ENCODE measurements around the gene CYREN. TPM values are rescaled to one million over a fixed set of nuclear protein-coding genes. Genes with fewer than 3 reads are reported as not detected.

CYREN gene
- total and polyA plus RNA-seq, 9 of the 15 experiments (the other 6 are each of a cell fraction or from before 2014, with no cell fraction given), result 13.9 to 108 (median 88.8) TPM

DNA sequence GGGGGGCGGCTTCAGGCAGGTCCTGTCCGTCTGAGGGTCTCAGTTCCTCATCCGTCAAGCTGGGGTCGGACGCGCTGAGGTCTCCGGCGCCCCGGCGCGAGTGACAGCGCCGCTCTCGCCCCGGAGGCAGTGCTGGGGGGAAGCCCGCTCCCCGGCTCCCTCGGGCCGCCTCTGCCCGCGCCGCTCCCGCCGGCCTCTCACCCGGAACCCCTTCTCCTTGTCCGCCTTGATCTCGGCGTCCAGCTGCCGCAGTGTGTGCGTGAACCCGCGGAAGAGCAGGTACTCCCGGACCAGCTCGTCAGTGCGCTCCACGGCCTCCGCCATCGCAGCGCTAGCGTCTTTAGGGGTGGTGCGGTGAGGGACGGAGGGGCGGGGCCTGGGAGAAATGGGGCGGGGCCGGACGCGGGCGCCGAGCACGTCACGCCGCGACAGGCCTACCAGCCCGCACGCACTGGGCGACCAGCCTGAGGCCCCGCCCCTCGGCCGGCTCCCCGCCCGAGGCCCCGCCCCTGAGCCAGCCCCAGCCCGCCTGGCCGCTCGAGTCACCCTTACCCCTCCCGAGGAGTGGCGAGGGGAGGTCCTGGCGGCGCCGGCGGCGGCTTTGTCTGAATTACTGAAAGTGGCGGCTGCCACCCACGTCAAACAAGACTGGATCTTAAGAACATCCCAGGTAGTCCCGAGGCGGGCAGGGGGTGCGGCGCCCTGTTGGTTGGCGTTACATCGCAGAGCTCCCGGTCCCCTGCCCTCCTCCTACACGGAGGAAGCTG is 40.9 kb upstream of the CYREN start, which contains the start of gene WDR91 (continued):
- TF ChIP-seq, protein P1, sequence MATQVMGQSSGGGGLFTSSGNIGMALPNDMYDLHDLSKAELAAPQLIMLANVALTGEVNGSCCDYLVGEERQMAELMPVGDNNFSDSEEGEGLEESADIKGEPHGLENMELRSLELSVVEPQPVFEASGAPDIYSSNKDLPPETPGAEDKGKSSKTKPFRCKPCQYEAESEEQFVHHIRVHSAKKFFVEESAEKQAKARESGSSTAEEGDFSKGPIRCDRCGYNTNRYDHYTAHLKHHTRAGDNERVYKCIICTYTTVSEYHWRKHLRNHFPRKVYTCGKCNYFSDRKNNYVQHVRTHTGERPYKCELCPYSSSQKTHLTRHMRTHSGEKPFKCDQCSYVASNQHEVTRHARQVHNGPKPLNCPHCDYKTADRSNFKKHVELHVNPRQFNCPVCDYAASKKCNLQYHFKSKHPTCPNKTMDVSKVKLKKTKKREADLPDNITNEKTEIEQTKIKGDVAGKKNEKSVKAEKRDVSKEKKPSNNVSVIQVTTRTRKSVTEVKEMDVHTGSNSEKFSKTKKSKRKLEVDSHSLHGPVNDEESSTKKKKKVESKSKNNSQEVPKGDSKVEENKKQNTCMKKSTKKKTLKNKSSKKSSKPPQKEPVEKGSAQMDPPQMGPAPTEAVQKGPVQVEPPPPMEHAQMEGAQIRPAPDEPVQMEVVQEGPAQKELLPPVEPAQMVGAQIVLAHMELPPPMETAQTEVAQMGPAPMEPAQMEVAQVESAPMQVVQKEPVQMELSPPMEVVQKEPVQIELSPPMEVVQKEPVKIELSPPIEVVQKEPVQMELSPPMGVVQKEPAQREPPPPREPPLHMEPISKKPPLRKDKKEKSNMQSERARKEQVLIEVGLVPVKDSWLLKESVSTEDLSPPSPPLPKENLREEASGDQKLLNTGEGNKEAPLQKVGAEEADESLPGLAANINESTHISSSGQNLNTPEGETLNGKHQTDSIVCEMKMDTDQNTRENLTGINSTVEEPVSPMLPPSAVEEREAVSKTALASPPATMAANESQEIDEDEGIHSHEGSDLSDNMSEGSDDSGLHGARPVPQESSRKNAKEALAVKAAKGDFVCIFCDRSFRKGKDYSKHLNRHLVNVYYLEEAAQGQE (IDR thresholded peaks at IDR 0.05; ENCODE audit: borderline replicate concordance), result no peak
- TF ChIP-seq, protein P1 (CRISPR knock-in tag; IDR thresholded peaks at IDR 0.05; ENCODE audit: low read depth), result peak; percentile 76; the same call in 1 of the 2 replicates
- TF ChIP-seq TAF1 (IDR thresholded peaks at IDR 0.05; ENCODE audit: control insufficient read depth, extremely low read depth, insufficient read depth, low read length, severe bottlenecking) (peak; percentile 97), KLF13 (tag; IDR thresholded peaks at IDR 0.05; ENCODE audit: borderline replicate concordance, low read depth) (0 out of 2 replicates have a peak, but pooled peaks have one; percentile 54), RBFOX2 (IDR thresholded peaks at IDR 0.05; ENCODE audit: low read depth, low read length) (peak; percentile 92), KLF1 (tag; IDR thresholded peaks at IDR 0.05) (no peak), NCOA1 (IDR thresholded peaks at IDR 0.05; ENCODE audit: low read depth) (no peak), ZBTB17 (CRISPR knock-in tag; IDR thresholded peaks at IDR 0.05) (peak; percentile 72), ZNF785 (CRISPR knock-in tag; IDR thresholded peaks at IDR 0.05) (no peak), TEAD1 (CRISPR knock-in tag; IDR thresholded peaks at IDR 0.05) (peak in 1 of 2 experiments; percentile 90; a peak in 2 of 4 replicates), GTF2A2 (tag; IDR thresholded peaks at IDR 0.05) (no peak), ATF7 (IDR thresholded peaks at IDR 0.05) (peak; percentile 42), NR4A1 (CRISPR knock-in tag; IDR thresholded peaks at IDR 0.05) (peak; percentile 27; the same call in 1 of the 2 replicates), NR4A1 (tag; IDR thresholded peaks at IDR 0.05) (no peak), DACH1 (IDR thresholded peaks at IDR 0.05; ENCODE audit: partially characterized antibody) (no peak)
- TF ChIP-seq, protein P2, sequence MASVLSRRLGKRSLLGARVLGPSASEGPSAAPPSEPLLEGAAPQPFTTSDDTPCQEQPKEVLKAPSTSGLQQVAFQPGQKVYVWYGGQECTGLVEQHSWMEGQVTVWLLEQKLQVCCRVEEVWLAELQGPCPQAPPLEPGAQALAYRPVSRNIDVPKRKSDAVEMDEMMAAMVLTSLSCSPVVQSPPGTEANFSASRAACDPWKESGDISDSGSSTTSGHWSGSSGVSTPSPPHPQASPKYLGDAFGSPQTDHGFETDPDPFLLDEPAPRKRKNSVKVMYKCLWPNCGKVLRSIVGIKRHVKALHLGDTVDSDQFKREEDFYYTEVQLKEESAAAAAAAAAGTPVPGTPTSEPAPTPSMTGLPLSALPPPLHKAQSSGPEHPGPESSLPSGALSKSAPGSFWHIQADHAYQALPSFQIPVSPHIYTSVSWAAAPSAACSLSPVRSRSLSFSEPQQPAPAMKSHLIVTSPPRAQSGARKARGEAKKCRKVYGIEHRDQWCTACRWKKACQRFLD (CRISPR knock-in tag; IDR thresholded peaks at IDR 0.05), result peak; percentile 49; the same call in 1 of the 2 replicates
- TF ChIP-seq, protein P3, sequence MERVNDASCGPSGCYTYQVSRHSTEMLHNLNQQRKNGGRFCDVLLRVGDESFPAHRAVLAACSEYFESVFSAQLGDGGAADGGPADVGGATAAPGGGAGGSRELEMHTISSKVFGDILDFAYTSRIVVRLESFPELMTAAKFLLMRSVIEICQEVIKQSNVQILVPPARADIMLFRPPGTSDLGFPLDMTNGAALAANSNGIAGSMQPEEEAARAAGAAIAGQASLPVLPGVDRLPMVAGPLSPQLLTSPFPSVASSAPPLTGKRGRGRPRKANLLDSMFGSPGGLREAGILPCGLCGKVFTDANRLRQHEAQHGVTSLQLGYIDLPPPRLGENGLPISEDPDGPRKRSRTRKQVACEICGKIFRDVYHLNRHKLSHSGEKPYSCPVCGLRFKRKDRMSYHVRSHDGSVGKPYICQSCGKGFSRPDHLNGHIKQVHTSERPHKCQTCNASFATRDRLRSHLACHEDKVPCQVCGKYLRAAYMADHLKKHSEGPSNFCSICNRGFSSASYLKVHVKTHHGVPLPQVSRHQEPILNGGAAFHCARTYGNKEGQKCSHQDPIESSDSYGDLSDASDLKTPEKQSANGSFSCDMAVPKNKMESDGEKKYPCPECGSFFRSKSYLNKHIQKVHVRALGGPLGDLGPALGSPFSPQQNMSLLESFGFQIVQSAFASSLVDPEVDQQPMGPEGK (CRISPR knock-in tag; IDR thresholded peaks at IDR 0.05; ENCODE audit: borderline replicate concordance), result no peak
